Prostate gland (tissue), 2 donors: ENCODE data around the gene MAD1L1.

Source experiments
- CTCF ChIP-seq, 4 experiments: fragments of 200-600 bp in 2 of 4; fragments of 450-650 bp in 2 of 4; sonication (generic) in 2 of 4; IDR thresholded peaks; 1 replicate in 3 of 4; 2 replicates in 1 of 4; pipeline ENCODE4 v1.5.1; 2016 to 2019; ENCODE audit warnings: antibody characterized with exemption in 4 of 4, mild to moderate bottlenecking in 2 of 4, moderate library complexity in 2 of 4
- POLR2AphosphoS5 ChIP-seq: sonication (generic); formaldehyde crosslinking; IDR thresholded peaks from one replicate; pipeline ENCODE4 v1.6.1; 2017; ENCODE audit warnings: antibody characterized with exemption

GRCh38 chr7:1950066-1950451, 282.7 kb downstream of the MAD1L1 start:
- TF ChIP-seq CTCF (IDR thresholded peaks at IDR 0.05), result no peak
- TF ChIP-seq POLR2AphosphoS5, result no peak
